Neural progenitor cell (in vitro differentiated cells): Measurements from ENCODE around the gene TMEM169. TPM values are rescaled to one million over a fixed set of nuclear protein-coding genes. Genes with fewer than 3 reads are reported as not detected.
"Not testable (repeated sequence)": the region's sequence is repeated elsewhere in the genome, so short reads cannot be mapped to it uniquely, and the experiment has no call there.

Experiments
- DNase-seq: peaks from one replicate; pipeline ENCODE4 v3.0.0-alpha.2; 2016; ENCODE audit warnings: low spot score
- H2AFZ ChIP-seq: fragments of 200-600 bp; sonication (generic); replicated peaks from 2 replicates; pipeline ENCODE4 v1.6.1; 2016; ENCODE audit warnings: antibody characterized with exemption
- H3F3A ChIP-seq: fragments of 200-600 bp; sonication (generic); 2 replicates; pipeline ENCODE4 v1.6.1; 2016; ENCODE audit warnings: antibody characterized with exemption, low read depth
- H3K27ac ChIP-seq: fragments of 200-600 bp; sonication (generic); 2 replicates; pipeline ENCODE4 v1.5.1; 2016; ENCODE audit warnings: mild to moderate bottlenecking
- H3K27me3 ChIP-seq: fragments of 200-600 bp; sonication (generic); 2 replicates; pipeline ENCODE4 v1.6.1; 2016; ENCODE audit warnings: mild to moderate bottlenecking, moderate library complexity
- H3K36me3 ChIP-seq: fragments of 200-600 bp; sonication (generic); 2 replicates; pipeline ENCODE4 v1.5.1; 2016
- H3K4me1 ChIP-seq: fragments of 200-600 bp; sonication (generic); 2 replicates; pipeline ENCODE4 v1.6.1; 2016; ENCODE audit warnings: mixed run types
- H3K4me2 ChIP-seq: fragments of 200-600 bp; sonication (generic); 2 replicates; pipeline ENCODE4 v1.6.1; 2016
- H3K4me3 ChIP-seq: fragments of 200-600 bp; sonication (generic); 2 replicates; pipeline ENCODE4 v1.5.1; 2016
- H3K79me2 ChIP-seq: fragments of 200-600 bp; sonication (generic); 2 replicates; pipeline ENCODE4 v1.6.1; 2016; ENCODE audit warnings: low read depth
- H3K9ac ChIP-seq: fragments of 200-600 bp; sonication (generic); 2 replicates; pipeline ENCODE4 v1.6.1; 2016
- H3K9me3 ChIP-seq: fragments of 200-600 bp; sonication (generic); 2 replicates; pipeline ENCODE4 v1.5.1; 2016; ENCODE audit warnings: low read depth
- H4K20me1 ChIP-seq: fragments of 200-600 bp; sonication (generic); 2 replicates; pipeline ENCODE4 v1.6.1; 2016; ENCODE audit warnings: low read depth
- H3K27ac Mint-ChIP-seq: 3 replicates; pipeline ENCODE4 v1.8.0; 2021; ENCODE audit warnings: mixed read lengths
- H3K27me3 Mint-ChIP-seq: 2 replicates; pipeline ENCODE4 v1.8.0; 2022; ENCODE audit warnings: low read depth, mild to moderate bottlenecking, inconsistent platforms, moderate library complexity, mixed read lengths; ENCODE audit not compliant: insufficient read depth
- H3K36me3 Mint-ChIP-seq: 3 replicates; pipeline ENCODE4 v1.8.0; 2021; ENCODE audit warnings: mixed read lengths
- H3K4me1 Mint-ChIP-seq: 3 replicates; pipeline ENCODE4 v1.8.0; 2021; ENCODE audit warnings: mixed read lengths
- H3K4me3 Mint-ChIP-seq: 3 replicates; pipeline ENCODE4 v1.8.0; 2021; ENCODE audit warnings: mild to moderate bottlenecking, moderate library complexity, mixed read lengths
- H3K9me3 Mint-ChIP-seq: 3 replicates; pipeline ENCODE4 v1.8.0; 2020; ENCODE audit warnings: mixed read lengths
- CTCF ChIP-seq: fragments of 200-600 bp; sonication (generic); IDR thresholded peaks from 2 replicates; pipeline ENCODE4 v1.5.1; 2017; ENCODE audit warnings: antibody characterized with exemption, mild to moderate bottlenecking
- EZH2 ChIP-seq: fragments of 200-600 bp; sonication (generic); IDR thresholded peaks from 2 replicates; pipeline ENCODE4 v1.6.1; 2017; ENCODE audit warnings: antibody characterized with exemption, mild to moderate bottlenecking, moderate library complexity
- EZH2phosphoT487 ChIP-seq: fragments of 200-600 bp; sonication (generic); IDR thresholded peaks from 2 replicates; pipeline ENCODE4 v1.6.1; 2017; ENCODE audit warnings: antibody characterized with exemption
- total RNA-seq: library from RNA; depleted of rRNA; stranded (reverse); fragments of >200 nt; gene quantifications from 2 replicates; pipeline ENCODE4 v1.2.3, GENCODE V29; 2015; ENCODE audit warnings: low replicate concordance

The TMEM169 gene
- total RNA-seq, 1 donor from 2014 or later, result 17.9 TPM

GRCh38 chr2:216139884-216140283 is 58.2 kb downstream of the TMEM169 start:
- H3K36me3 Mint-ChIP-seq, result peaks cover 40% of the 10 kb centered on the region
- Histone ChIP-seq H2AFZ (no peak overlapping the region), H3K4me2 (no peak overlapping the region), H3K4me3 (no peak overlapping the region), H3K27ac (no peak overlapping the region), H3K4me1 (peaks cover 5% of the 10 kb centered on the region), H3K27me3 (no peaks in the 10 kb centered on the region), H3K36me3 (peaks cover 54% of the 10 kb centered on the region), H4K20me1 (peaks cover 54% of the 10 kb centered on the region), H3K9me3 (no peaks in the 10 kb centered on the region), H3F3A (peaks cover 57% of the 10 kb centered on the region), H3K79me2 (peaks cover 69% of the 10 kb centered on the region), H3K9ac (no peak overlapping the region)
- DNase-seq, result peak; percentile 26
- no peaks in the 10 kb centered on the region for H3K4me1 Mint-ChIP-seq
- no peak overlapping the region for H3K4me3 Mint-ChIP-seq
- no peaks in the 10 kb centered on the region for H3K27me3 Mint-ChIP-seq
- TF ChIP-seq EZH2, result no peak
- TF ChIP-seq EZH2phosphoT487, result no peak
- TF ChIP-seq CTCF, result peak; percentile 42
- no peaks in the 10 kb centered on the region for H3K9me3 Mint-ChIP-seq
- no peak overlapping the region for H3K27ac Mint-ChIP-seq

- H3K4me1 Mint-ChIP-seq, H3K9me3 Mint-ChIP-seq, DNase-seq, H3K4me3 Mint-ChIP-seq, H3K9me3 ChIP-seq, H3K4me3 ChIP-seq, H3K4me2 ChIP-seq, H2AFZ ChIP-seq, H3K27me3 ChIP-seq, H3K9ac ChIP-seq, H3K27ac Mint-ChIP-seq, H3K27me3 Mint-ChIP-seq: not testable (repeated sequence)
- Histone ChIP-seq H3K4me1 (peaks cover 22% of the 10 kb centered on the region), H3K36me3 (peaks cover 49% of the 10 kb centered on the region), H3K79me2 (peaks cover 74% of the 10 kb centered on the region), H4K20me1 (peaks cover 69% of the 10 kb centered on the region), H3F3A (peaks cover 68% of the 10 kb centered on the region), H3K27ac (peak overlapping the region; percentile 30)
- H3K36me3 Mint-ChIP-seq, result peaks cover 29% of the 10 kb centered on the region
Observed at GRCh38 chr2:216141516-216141915, 59.8 kb downstream of the TMEM169 start.

GRCh38 chr2:216142540-216142939 is 60.8 kb downstream of the TMEM169 start:
- H3K4me1 ChIP-seq, result peaks cover 30% of the 10 kb centered on the region
- Mint-ChIP-seq H3K27ac (no peak overlapping the region), H3K4me1 (no peaks in the 10 kb centered on the region), H3K27me3 (peaks cover 2% of the 10 kb centered on the region), H3K9me3 (no peaks in the 10 kb centered on the region), H3K36me3 (peaks cover 32% of the 10 kb centered on the region), H3K4me3 (no peak overlapping the region)
- H3K27ac ChIP-seq, result no peak overlapping the region
- no peak overlapping the region for H3K4me3 ChIP-seq
- no peaks in the 10 kb centered on the region for H3K27me3 ChIP-seq
- H4K20me1 ChIP-seq, result peaks cover 75% of the 10 kb centered on the region
- TF ChIP-seq CTCF (no peak), EZH2 (no peak), EZH2phosphoT487 (no peak)
- peaks cover 74% of the 10 kb centered on the region for H3K79me2 ChIP-seq
- H2AFZ ChIP-seq, result no peak overlapping the region
- peaks cover 41% of the 10 kb centered on the region for H3K36me3 ChIP-seq
- no peak overlapping the region for H3K9ac ChIP-seq
- no peaks in the 10 kb centered on the region for H3K9me3 ChIP-seq
- no peak overlapping the region for H3K4me2 ChIP-seq
- H3F3A ChIP-seq, result peaks cover 68% of the 10 kb centered on the region
- no peak for DNase-seq

- Histone ChIP-seq H3K9ac (no peak overlapping the region), H3K4me1 (peaks cover 30% of the 10 kb centered on the region), H3F3A (peaks cover 63% of the 10 kb centered on the region), H4K20me1 (peaks cover 71% of the 10 kb centered on the region), H3K36me3 (peaks cover 36% of the 10 kb centered on the region), H3K4me3 (no peak overlapping the region), H3K4me2 (peak overlapping the region; percentile 16), H3K79me2 (peaks cover 73% of the 10 kb centered on the region), H3K9me3 (no peaks in the 10 kb centered on the region), H3K27me3 (no peaks in the 10 kb centered on the region), H2AFZ (no peak overlapping the region), H3K27ac (peak overlapping the region; percentile 82)
- Mint-ChIP-seq H3K27me3 (peaks cover 2% of the 10 kb centered on the region), H3K4me1 (no peaks in the 10 kb centered on the region), H3K4me3 (no peak overlapping the region), H3K9me3 (no peaks in the 10 kb centered on the region), H3K27ac (no peak overlapping the region), H3K36me3 (peaks cover 35% of the 10 kb centered on the region)
- no peak for TF ChIP-seq EZH2
- no peak for TF ChIP-seq EZH2phosphoT487
- TF ChIP-seq CTCF, result no peak
- no peak for DNase-seq
Observed at GRCh38 chr2:216144372-216144771, 62.7 kb downstream of the TMEM169 start.
